M059J (cell line): ENCODE data around the gene TESK2. TPM values are rescaled to one million over a fixed set of nuclear protein-coding genes. Genes with fewer than 3 reads are reported as not detected.
"Not testable (repeated sequence)": the region's sequence is repeated elsewhere in the genome, so short reads cannot be mapped to it uniquely, and the experiment has no call there.

Source experiments
- DNase-seq: peaks from one replicate; pipeline ENCODE4 v3.0.0-alpha.2; 2012; ENCODE audit warnings: low read depth
- total RNA-seq: library from RNA; depleted of rRNA; stranded (reverse); fragments of >200 nt; shearing (Covaris generic); gene quantifications from 2 replicates; pipeline ENCODE4 v1.2.3, GENCODE V29; 2014

The TESK2 gene
- total RNA-seq, 1 experiment from 2014 or later = 3.4 TPM

DNA sequence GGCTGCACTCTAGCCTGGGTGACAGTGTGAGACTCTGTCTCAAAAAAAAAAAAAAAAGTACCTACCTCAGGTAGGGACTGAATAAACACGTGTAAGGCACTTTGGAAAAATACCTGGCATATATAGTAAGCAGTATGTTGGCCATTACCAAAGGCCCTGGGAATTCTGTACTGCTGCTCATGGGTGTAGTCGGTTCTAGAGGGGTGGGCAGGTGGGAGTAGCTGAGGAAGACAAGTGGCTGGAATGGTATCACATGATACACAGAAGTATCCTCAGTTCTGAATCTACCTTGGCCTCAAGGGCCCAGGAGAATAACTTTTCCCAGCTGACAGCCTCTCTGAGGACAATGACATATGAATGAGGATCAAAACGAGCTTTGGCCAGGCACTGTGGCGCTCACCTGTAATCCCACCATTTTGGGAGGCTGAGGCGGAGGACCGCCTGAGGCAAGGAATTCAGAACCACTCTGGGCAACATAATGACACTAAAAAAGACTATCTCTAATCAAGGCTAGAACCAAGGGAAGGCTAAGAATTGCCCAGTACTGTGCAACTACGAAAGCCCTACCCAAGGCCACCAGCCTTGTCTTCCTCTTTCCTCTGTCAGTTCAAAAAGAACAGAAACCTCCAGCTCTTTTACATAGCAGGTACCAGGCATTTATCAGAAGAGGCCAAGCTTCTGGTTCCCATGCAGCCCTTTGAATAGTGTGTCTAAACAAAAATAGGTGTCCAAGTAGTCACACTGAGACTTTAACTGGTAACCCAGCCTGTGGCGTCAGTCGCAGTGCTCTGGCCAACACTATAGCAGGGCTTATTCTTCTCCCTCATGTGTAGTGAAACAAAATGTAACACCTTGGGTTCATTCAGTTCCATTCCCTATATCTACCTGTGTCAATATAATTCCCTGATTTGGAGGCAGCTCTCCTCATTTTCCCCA lies 19.3 kb upstream of the TESK2 start:
- no peak for DNase-seq

DNA sequence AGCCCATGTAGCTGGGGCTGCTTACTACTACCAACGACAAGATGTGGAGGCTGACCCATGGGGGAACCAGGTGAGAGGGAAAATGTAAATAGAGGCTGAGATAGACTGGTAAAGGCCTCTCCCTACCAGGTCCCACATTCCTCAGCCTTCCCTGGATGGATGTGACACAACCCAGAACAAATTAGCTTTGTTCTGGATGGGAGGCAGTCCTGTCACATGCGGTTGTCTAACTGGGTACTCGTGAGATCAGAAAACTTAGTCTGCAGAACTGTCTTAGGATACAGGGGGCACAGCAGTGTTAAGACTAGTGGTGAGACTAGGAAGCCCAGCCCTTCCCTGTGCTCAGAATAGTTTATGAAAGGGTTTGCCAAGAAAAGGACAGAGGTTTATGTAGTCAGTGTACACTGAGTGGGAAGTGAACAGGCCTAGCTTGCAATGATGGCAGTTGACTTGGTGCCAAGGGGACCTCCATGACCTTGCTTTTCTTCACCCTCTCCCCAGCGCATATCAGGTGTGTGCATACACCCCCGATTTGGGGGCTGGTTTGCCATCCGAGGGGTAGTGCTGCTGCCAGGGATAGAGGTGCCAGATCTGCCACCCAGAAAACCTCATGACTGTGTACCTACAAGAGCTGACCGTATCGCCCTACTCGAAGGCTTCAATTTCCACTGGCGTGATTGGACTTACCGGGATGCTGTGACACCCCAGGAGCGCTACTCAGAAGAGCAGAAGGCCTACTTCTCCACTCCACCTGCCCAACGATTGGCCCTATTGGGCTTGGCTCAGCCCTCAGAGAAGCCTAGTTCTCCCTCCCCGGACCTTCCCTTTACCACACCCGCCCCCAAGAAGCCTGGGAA lies 17.6 kb upstream of the TESK2 start:
- peak; percentile 27 for DNase-seq

DNA sequence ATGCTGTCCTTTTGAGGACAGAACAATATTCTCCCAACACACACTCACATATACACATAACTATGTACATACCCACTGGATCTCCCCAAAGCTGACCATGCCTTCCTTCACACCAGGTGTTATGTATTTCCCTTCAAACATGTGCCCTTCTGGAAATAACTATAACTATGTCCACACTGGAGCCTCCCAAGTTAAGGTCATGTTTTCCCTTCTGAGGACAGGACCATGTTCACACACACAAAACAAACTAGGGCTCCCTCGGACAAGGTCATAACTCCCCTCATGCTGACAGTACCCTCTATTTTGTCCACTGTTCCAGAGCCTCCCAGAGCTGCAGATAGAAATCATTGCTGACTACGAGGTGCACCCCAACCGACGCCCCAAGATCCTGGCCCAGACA lies 16.9 kb upstream of the TESK2 start:
- DNase-seq = no peak

DNA sequence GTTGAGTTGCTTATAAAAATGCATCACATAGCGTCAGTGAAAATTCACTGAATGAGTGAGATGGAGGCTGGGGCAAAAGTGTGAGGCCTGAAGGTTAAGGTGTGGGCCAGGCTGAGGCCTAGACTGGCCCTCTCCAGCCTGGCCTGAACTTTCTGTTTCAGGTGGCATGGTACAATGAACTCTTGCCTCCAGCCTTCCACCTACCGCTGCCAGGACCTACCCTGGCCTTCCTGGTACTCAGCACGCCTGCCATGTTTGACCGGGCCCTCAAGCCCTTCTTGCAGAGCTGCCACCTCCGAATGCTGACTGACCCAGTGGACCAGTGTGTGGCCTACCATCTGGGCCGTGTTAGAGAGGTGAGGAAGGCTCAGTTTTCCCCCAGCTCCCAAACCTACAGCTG lies 16.2 kb upstream of the TESK2 start:
- no peak for DNase-seq

DNA sequence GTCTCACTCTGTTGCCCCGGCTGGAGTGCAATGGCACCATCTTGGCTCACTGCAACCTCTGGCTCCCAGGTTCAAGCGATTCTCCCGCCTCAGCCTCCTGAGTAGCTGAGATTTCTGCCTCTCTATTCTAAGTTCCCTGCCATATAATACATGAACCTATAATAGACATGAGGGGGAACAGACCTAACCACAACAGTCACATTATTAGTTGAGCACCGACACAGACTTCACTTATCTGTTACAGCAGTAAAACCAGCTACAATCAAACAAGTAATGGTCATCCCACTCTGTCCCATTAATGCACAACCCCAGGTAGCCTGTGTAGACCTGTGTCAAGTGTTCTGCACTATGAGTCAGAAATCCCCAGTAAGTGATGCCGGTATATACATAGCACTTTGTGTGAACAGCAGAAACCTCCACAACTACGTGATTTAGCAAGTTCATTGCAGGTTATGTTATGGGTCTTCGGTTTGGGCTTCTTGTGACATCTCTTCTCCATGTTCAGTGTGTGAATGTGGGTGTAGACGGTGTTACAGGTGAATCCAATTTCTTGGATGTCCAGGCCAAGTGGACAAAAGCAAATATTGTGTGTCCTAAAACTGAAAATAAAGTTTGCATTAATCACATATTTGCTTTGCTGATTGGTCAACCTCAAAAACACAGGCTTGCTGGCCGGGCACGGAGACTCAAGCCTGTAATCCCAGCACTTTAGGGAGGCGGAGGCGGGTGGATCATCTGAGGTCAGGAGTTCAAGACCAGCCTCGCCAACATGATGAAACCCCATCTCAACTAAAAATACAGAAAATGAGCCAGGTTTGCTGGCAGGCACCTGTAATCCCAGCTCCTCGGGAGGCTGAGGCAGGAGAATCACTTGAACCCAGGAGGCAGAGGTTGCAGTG lies 12.7 kb upstream of the TESK2 start:
- no peak for DNase-seq

DNA sequence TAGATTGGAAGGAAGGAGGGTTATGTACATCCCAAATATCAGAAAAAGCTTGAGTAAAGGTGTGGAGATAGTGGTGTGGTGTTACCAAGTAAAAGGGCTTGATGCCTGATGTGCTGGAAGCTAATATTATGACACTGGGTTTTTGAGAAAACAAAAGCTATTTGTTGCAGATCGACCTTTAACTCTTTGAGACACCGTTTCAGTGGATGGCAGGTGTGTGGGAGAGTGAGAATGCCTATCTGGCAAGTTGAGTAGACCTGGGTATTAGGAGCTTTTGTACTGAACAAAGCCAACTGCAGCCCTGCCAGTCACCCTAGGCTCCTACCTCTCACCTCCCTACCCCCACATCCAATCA lies 10.5 kb upstream of the TESK2 start:
- DNase-seq = no peak

DNA sequence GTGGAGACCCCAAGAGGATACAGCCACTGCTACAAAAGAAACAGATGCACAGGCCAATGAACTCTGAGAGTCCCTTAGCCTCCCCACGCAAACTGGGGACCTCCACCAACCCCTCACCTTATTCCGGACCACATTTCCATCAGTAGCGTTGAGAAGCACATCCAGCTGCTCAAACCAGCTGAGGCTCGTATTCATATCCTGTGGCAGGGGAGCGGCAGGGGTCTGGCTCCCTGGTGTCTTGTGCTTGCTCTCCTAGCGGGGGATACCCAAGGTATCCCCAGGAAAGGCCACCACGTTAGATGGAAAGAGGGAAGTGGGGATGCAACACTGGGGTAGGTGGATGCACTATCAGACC lies 8.4 kb upstream of the TESK2 start:
- no peak for DNase-seq

DNA sequence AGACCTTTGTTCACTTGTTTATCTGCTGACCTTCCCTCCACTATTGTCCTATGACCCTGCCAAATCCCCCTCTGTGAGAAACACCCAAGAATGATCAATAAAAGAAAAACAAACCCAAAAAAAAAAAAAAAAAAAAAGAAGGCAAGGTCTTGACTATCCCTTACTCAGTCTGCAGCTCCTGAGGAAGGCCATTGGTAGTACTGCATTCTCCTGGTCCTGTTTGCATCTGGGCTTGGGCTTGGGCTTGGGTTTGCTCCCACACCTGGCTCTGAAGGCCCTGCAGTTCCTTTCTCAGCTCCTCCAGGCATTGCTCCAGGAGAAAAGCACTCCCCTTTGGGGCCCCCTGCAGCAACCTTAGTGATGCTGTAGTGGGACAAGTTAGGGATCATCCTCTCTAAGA lies 7.3 kb upstream of the TESK2 start:
- no peak for DNase-seq

DNA sequence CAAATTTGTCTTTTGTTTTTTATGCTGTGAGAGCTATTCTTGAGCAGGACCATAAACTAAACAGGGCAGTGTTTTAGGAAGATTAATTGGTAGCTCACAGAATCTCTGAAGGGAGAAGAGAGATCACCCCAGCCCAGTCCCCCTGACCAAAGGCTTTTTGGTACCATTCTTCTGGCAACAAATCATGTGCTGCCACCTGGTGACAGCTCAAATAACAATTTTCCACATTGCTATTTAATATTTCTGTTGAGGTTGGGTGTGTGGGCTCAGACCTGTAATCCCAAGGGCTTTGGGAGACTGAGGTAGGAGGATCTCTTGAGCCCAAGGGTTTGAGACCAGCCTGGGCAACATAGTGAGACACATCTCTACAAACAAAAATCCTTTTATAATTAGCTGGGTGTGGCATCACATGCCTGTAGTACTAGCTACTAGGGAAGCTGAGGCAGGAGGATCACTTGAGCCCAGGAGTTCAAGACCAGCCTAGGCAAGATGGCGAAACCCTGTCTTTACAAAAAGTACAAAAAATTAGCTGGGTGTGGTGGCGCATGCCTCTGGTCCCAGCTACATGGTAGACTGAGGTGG lies 2.2 kb upstream of the TESK2 start:
- DNase-seq = peak; percentile 65

DNA sequence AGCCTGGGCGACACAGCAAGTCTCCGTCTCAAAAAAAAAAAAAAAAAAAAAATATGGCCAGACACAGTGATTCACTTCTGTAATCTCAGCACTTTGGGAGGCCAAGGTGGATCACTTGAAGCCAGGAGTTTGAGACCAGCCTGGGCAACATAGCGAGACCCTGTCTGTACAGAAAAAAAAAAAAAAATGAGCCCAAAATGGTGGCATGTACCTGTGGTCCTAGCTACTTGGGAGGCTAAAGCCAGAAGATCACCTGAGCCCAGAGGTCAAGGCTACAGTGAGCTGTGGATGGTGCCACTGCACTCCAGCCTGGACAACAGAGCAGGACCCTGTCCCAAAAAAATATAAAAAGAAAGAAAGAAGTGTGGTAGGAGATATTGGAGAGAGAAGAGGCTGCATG lies 1.7 kb upstream of the TESK2 start:
- DNase-seq = no peak

DNA sequence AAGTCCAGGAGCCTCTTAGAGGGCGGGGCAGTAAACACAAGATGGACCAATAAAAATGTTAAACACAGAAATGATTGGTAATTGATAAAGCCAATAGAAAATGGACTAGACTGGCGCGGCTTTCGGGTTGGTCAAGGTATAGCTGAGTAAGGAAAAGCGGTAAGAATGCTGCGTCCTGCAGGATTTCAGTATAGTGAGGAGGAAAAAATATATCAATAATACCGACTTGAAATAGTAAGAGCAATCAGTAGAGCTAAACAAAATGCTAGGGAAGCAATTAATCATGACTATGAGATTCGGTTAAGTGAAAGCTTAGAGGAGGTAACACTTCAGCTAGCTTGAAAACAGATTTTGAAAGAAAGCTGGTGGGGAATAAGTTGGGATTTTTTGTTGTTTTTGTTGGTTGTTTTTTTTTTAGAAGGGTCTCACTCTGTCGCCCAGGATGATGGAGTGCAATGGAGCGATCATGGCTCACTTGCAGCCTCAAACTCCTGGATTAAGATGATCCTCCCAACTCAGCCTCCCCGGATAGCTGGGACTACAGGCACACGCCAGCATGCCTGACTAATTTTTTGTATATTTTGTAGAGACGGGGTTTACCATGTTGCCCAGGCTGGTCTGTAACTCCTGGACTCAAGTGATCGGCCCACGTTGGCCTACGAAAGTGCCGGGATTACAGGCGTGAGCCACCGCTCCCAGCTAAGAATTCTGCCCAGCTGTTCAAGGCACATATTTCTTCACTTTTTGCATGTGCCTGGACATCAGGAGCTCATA lies 711 bp upstream of the TESK2 start:
- no peak for DNase-seq

DNA sequence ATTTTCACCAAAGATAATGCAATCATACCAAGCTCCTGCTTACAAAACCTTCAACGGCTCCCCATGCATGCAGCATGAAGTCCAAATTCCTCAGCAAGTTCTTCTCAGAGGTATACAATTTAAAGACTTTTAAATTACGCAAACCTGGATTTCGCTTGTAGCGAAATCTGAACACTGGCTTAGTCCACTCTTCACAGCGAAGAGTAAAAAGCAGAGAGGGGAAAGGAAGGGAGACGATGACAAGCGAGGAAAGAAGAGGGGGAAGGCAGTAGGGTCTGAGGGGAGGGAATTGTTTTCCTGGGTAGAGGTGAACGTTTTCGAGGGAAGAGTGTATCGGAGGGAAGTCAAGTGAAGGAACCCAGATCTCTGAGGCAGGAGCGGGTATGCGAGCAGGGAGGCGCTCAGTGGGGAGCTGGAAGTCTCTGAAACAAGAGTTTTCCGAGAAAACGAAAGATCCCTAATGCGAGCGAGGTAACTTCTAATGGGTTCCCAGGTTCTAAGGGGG lies 790 bp downstream of the TESK2 start:
- peak; percentile 32 for DNase-seq

DNA sequence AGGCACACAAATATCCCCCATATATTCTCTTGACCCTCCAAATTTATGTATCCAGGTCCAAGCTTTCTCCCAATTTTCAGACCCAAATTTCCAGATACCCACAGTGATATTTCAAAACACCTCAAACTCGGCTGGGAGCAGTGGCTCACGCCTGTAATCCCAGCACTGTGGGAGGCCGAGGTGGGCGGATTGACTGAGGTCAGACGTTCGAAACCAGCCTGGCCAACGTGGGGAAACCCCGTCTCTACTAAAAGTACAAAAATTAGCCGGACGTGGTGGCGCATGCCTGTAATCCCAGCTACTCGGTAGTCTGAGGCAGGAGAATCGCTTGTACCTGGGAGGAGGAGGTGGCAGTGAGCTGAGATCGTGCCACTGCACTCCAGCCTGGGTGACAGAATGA lies 1.6 kb downstream of the TESK2 start:
- DNase-seq = not testable (repeated sequence)

DNA sequence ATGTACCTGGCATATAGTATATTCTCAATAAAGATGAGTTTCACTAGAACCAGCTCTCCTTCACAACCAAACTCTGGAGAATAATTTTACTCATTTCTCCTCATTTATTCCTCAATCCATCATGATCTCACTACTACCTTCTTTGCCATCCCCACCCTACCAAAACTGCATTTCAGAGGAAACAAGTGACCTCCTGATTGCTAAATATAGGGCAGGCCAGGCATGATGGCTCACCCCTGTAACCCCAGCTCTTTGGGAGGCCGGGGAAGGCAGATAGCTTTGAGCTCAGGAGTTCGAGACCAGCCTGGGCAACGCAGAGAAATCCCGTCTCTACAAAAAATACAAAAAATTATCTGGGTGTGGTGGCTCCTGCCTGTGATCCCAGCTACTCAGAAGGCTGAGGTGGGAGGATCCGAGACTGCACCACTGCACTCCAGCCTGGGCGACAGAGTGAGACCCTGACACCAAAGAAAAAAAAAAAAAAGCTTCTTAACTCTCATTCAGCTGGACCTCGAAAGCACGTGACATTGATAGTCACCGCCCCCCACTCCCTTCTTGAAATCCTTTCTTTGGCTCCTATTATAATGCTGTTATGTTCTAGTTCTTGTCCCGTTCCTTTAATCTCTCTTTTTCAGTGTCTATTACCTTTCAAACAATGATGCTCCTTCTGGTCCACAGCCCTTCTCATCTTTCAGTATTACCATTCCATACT lies 2.1 kb downstream of the TESK2 start:
- DNase-seq = no peak

DNA sequence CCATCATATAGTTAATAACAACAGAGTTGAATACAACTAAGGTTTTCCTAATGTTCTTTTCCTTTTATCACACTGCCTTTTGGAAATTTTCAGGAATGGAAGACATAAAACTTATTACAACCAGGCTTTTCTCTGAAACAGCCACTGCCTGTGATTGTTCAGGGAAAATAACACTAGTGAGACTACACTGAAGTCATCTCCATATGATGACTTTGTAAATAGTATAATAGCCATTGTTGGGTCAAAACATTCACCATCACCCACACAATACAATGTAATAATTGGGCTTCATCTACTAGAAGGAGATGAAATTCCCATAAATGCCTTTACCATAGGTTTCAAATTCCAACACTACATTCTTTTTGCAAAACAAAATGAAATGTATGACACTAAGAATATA lies 5.0 kb downstream of the TESK2 start:
- DNase-seq = no peak

DNA sequence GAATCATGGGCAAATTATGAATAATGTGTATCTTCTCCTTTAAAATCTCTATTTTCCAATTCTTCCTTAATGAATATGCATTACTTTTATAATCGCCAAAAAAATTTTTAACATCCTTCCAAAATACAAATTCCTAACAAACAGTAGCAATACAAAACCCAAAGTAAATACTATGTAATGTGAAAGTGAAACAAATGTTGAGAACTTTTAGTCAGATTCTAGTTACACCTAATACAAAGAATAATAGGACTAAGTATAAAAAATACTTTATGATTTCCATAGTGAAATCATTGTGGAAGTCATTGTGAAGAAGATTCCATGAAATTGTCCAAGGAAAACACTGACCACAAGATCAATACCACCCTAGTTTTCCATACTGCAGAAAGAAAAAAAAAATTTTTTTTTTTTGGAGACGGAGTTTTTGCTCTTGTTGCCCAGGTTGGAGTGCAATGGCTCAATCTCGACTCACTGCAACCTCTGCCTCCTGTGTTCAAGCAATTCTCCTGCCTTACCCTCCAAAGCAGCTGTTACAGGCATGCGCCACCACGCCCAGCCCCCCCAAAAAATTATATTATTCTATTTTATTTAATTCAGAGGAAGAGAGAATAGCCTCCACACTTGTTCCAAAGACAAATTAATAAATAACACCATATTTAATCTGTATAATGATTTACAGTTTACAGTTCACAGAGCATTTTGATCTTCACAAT lies 11.8 kb downstream of the TESK2 start:
- DNase-seq = no peak

DNA sequence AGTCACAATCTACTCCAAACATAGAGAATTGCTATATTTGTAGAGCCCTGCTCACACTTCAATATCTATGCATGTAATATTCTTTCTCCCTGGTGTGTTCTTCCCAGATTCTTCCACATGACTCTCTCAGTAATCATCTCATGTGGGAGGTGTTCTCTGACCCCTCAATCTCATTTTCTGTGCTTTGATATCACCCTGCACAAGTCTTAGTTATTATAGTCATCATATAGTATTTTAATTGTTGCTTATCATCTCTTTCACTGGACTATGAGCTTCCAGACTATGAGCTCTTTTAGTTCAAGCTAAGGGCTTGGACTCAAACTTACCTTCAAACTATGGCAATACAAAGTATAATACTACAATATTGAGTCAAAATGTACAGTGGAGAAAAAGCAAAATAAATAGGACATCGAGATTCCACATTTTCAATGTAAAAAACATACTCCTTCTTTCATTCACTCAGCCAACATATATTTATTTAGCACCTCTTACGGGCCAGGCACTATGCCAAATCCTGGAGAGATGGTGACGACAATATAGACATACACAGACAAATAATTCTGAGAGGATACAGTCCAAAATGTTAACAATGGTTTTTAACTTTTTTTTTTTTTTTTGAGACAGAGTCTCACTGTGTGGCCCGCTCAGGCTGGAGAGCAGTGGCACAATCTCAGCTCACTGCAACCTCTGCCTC lies 12.7 kb downstream of the TESK2 start:
- DNase-seq = no peak

DNA sequence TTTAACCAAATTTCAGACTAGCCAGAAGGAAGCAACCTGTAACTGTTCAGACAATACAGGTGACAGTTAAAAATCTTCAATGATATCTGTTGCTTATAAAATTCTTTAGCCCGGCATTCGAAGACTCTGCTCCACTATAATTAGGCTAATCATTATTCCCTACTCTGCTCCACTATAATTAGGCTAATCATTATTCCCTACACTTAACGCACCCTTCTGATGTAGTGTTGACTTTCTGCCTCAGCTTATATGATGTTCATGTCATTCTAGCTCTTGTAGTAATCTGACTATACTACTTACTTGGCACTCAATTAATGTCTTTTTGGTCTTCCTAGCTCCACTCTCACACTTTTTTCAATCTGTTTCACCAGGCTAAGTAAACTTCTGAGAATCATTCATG lies 13.3 kb downstream of the TESK2 start:
- DNase-seq = no peak

DNA sequence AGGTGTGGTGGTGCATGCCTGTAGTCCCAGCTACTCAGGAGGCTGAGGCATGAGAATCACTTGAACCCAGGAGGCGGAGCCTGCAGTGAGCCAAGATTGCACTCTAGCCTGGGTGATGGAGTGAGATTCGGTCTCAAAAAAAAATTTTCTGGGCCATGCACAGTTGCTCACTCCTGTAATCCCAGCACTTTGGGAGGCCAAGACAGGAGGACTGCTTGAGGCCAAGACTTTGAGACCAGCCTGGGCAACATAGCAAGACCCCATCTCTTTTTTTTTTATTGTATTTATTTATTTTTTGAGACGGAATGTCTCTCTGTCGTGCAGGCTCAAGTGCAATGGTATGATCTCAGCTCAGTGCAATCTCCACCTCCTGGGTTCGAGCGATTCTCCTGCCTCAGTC lies 16.8 kb downstream of the TESK2 start:
- DNase-seq = not testable (repeated sequence)
